Cardiac fibroblast (primary cell): ENCODE measurements around the gene OSBPL1A.
A peak's percentile ranks its signal among the peaks of the same experiment; 100 is the strongest.

Experiments
- DNase-seq, 2 donors: peaks; one replicate each; pipeline versions ENCODE4 v3.0.0 to v3.0.0-alpha.2; 2010; ENCODE audit warnings: low read depth in 2 of 2
- H3K4me3 ChIP-seq, 2 donors: replicated peaks in 1 of 2; 1 replicate in 1 of 2; 2 replicates in 1 of 2; pipeline ENCODE4 v1.5.1; 2011; ENCODE audit warnings: low read depth in 2 of 2, low read length in 2 of 2, mild to moderate bottlenecking in 2 of 2, moderate library complexity in 1 of 2
- CTCF ChIP-seq: IDR thresholded peaks from one replicate; pipeline ENCODE4 v1.5.1; 2011; ENCODE audit warnings: low read depth, mild to moderate bottlenecking, low read length, inconsistent platforms

OSBPL1A gene

GRCh38 chr18:24402209-24402785, 4.7 kb upstream of the OSBPL1A start:
- no peak for DNase-seq
- no peak overlapping the region for H3K4me3 ChIP-seq
- TF ChIP-seq CTCF = no peak

GRCh38 chr18:24400587-24400986, 3.0 kb upstream of the OSBPL1A start:
- H3K4me3 ChIP-seq = no peak overlapping the region

GRCh38 chr18:24398540-24398939, 916 bp upstream of the OSBPL1A start:
- H3K4me3 ChIP-seq = no peak overlapping the region
- no peak for DNase-seq
- no peak for TF ChIP-seq CTCF

More at GRCh38 chr18:24400587-24400986, 3.0 kb upstream of the OSBPL1A start:
- no peak for TF ChIP-seq CTCF
- no peak for DNase-seq

GRCh38 chr18:24397131-24397693, 412 bp downstream of the OSBPL1A start:
- peak; percentile 76 to 81 for DNase-seq
- H3K4me3 ChIP-seq = peak overlapping the region; percentile 79
- TF ChIP-seq CTCF = no peak

- H3K4me3 ChIP-seq = no peak overlapping the region
- no peak for TF ChIP-seq CTCF
- no peak for DNase-seq
Observed at GRCh38 chr18:24396082-24396633, 1.5 kb downstream of the OSBPL1A start.

GRCh38 chr18:24395049-24395795, 2.4 kb downstream of the OSBPL1A start:
- no peak for TF ChIP-seq CTCF
- no peak overlapping the region for H3K4me3 ChIP-seq
- DNase-seq = no peak
